Lower lobe of right lung (tissue), 2 donors: ENCODE data around the gene SMIM1. TPM values are rescaled to one million over a fixed set of nuclear protein-coding genes. Genes with fewer than 3 reads are reported as not detected.

ENCODE experiments used
- ATAC-seq, 2 donors: fragments of 200-7000 bp; cut with Tn5 transposase; one replicate each; pipeline ENCODE4 v1.9.1; 2020 to 2022; ENCODE audit warnings: mild to moderate bottlenecking in 2 of 2, moderate library complexity in 2 of 2
- DNase-seq: peaks from one replicate; pipeline ENCODE4 v3.0.0-alpha.2; 2020
- H3K27ac ChIP-seq: fragments of 200-600 bp; one replicate; pipeline ENCODE4 v1.8.0; 2022
- H3K27me3 ChIP-seq: fragments of 200-600 bp; one replicate; pipeline ENCODE4 v1.8.0; 2022; ENCODE audit warnings: low read depth
- H3K36me3 ChIP-seq: fragments of 200-600 bp; one replicate; pipeline ENCODE4 v1.8.0; 2022; ENCODE audit warnings: mild to moderate bottlenecking
- H3K4me1 ChIP-seq: fragments of 200-600 bp; one replicate; pipeline ENCODE4 v1.8.0; 2022
- H3K4me3 ChIP-seq: fragments of 200-600 bp; one replicate; pipeline ENCODE4 v1.8.0; 2022; ENCODE audit warnings: mild to moderate bottlenecking
- H3K9me3 ChIP-seq: fragments of 200-600 bp; one replicate; pipeline ENCODE4 v1.8.0; 2022
- intact Hi-C: fragments of 100-400 bp; cut with DNase I; formaldehyde crosslinking; loops from one replicate; pipeline ENCODE4 v1.11.0; 2022
- total RNA-seq: library from RNA; stranded (reverse); fragmentation: NEBNext Ultra II Directional; extraction: Animal tissue kit (Norgen Biotek cat#: 25700); gene quantifications from one replicate; pipeline ENCODE4 v1.2.1, GENCODE V29; 2021
- TF ChIP-seq, protein P1 (sequence below): fragments of 200-600 bp; IDR thresholded peaks from one replicate; pipeline ENCODE4 v1.8.0; 2022; ENCODE audit warnings: antibody characterized with exemption, mild to moderate bottlenecking
- donor health status: DM: no; HTN: yes; CAD: no; lungs with severe emphysema.

Gene SMIM1
- total RNA-seq, 1 donor from 2014 or later: 8.5 TPM

DNA sequence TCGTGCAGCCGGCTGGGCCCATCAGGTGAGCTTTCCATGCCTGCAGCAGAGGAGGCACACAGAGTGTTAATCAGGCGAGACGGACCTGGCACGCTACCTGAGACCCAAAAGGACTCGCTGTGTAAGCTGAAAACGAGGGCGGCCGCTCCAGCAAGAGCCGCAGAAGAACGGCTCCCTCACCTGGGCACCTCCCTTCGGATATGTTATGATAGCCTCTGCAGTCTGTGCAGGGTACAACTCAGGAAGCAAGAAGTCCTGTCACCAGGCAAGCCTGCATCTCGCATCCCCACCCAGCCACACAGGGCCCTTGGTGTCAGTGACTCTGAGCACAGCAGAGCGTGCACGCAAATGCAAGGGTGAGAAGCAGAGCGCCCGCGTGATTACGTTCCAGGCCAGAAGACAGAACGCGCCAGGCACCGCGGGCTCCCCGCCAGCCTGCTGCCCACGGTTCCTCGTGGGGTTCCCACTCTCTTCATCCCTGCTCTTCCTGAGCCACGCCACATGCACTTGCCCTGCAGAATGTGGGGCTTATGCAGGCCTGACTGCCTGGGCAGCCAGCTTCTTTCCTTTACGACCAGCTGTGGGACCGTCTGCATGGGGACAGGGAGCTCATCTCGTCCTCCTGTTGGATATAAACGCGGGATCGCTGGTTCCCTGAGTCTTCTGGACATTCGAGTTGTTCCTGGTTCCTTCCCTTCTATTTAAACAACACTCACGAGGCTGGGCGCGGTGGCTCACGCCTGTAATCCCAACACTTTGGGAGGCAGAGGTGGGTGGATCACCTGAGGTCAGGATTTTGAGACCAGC, 44.0 kb downstream of the SMIM1 start:
- ATAC-seq (no peak), DNase-seq (peak; percentile 42)
- no peak overlapping the region for H3K4me3 ChIP-seq
- H3K36me3 ChIP-seq: peaks cover 56% of the 10 kb centered on the region
- H3K9me3 ChIP-seq: no peaks in the 10 kb centered on the region
- H3K4me1 ChIP-seq: no peaks in the 10 kb centered on the region
- TF ChIP-seq, protein P1, sequence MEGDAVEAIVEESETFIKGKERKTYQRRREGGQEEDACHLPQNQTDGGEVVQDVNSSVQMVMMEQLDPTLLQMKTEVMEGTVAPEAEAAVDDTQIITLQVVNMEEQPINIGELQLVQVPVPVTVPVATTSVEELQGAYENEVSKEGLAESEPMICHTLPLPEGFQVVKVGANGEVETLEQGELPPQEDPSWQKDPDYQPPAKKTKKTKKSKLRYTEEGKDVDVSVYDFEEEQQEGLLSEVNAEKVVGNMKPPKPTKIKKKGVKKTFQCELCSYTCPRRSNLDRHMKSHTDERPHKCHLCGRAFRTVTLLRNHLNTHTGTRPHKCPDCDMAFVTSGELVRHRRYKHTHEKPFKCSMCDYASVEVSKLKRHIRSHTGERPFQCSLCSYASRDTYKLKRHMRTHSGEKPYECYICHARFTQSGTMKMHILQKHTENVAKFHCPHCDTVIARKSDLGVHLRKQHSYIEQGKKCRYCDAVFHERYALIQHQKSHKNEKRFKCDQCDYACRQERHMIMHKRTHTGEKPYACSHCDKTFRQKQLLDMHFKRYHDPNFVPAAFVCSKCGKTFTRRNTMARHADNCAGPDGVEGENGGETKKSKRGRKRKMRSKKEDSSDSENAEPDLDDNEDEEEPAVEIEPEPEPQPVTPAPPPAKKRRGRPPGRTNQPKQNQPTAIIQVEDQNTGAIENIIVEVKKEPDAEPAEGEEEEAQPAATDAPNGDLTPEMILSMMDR: no peak
- no peaks in the 10 kb centered on the region for H3K27me3 ChIP-seq
- intact Hi-C loops: no loop called here
- H3K27ac ChIP-seq: no peak overlapping the region

DNA sequence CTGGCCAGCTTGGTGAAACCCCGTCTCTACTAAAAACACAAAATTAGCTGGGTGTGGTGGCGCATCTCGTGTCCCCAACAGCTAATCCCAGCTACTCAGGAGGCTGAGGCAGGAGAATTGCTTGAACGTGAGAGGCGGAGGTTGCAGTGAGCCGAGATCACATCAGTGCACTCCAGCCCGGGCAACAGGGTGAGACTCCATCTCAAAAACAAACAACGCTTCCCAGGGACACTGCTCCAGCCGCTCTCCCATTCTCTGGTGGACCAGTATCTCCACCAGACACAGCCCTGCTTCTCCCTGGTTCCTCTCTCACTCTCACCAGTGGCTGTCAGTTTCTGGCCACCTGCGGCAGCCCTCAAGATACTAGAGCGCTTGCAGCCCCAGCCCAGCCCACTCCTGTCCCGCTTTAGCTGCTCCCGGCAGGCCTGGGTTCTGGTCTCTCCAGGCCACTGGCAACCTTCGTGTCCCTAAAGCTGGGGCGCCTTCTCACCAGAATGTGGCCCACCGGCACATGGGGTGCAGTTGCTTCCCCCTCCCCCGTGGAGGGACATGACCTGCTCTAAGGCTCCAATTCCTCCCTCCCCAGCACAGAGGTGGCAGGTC, 44.7 kb downstream of the SMIM1 start:
- Histone ChIP-seq H3K4me1 (no peaks in the 10 kb centered on the region), H3K4me3 (no peak overlapping the region), H3K27ac (no peak overlapping the region), H3K36me3 (peaks cover 63% of the 10 kb centered on the region), H3K9me3 (no peaks in the 10 kb centered on the region), H3K27me3 (no peaks in the 10 kb centered on the region)
- DNase-seq (peak; percentile 31), ATAC-seq (no peak)
- TF ChIP-seq, protein P1: no peak
- intact Hi-C loops: no loop called here

DNA sequence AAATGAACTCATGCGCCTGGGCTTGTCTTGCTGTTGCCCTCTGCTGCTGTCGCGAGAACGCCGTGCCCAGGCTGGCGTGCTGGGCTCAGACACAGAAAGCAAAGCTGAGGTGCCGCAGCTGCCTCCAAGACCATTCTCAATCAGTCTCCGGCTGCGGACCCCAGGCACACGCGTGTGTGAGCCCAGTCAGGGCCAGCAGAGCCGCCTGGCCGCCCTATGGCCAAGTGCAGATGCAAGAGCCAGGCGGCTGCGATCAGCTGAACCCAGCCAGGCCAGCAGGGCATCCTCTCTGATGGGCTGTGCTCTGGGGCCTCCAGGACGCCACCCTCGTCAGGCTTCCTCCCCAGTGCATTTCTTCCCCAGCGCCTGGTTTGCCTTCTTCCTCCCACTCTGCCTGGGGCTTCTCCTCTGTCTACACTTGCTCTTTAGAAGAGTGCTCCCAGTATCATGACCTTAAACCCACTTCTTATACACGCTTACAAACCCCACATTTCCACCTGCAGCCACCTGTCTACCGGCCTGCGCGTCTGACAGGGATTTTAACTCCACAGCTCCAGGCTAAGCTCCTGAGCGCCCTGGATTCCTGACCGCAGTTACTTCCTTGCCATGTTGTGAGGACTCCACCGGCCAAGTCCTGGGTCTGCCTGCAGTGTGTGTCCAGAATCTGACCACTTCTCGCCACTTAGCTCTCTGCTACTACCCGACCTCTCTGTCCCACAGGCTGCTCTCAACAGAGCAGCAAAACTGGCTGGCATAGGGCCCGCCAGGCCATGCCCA, 45.5 kb downstream of the SMIM1 start:
- peak in 1 of 2 donors; percentile 11 for ATAC-seq
- H3K27me3 ChIP-seq: no peaks in the 10 kb centered on the region
- intact Hi-C loops: no loop called here
- peak; percentile 38 for DNase-seq
- peaks cover 71% of the 10 kb centered on the region for H3K36me3 ChIP-seq
- H3K4me1 ChIP-seq: no peaks in the 10 kb centered on the region
- H3K9me3 ChIP-seq: no peaks in the 10 kb centered on the region
- H3K27ac ChIP-seq: no peak overlapping the region
- no peak overlapping the region for H3K4me3 ChIP-seq
- TF ChIP-seq, protein P1: no peak

DNA sequence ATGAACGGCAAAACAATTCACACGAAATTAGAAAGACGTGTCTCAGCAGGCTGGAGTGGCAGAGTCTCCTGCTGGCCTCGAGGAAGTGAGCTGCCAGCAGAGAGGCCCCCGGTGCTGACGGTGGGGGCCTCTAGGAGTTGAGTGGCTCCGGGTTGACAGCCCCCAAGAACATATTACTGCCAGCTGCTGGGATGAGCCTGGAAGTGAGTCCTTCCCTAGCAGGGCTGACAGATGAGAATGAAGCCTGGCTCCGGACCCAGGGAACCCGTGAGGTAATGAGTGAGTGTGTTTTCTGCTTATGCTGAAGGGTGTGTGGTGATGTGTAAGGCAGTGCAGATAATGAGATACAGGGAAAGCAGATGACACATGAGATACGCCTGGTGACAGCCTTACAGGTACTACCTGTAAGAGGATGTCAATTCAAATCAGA, 47.2 kb downstream of the SMIM1 start:
- TF ChIP-seq, protein P1: no peak
- Histone ChIP-seq H3K27me3 (no peaks in the 10 kb centered on the region), H3K4me1 (no peaks in the 10 kb centered on the region), H3K36me3 (peaks cover 75% of the 10 kb centered on the region), H3K4me3 (no peak overlapping the region), H3K27ac (no peak overlapping the region), H3K9me3 (no peaks in the 10 kb centered on the region)
- ATAC-seq: no peak
- intact Hi-C loops: no loop called here
- peak; percentile 8 for DNase-seq

DNA sequence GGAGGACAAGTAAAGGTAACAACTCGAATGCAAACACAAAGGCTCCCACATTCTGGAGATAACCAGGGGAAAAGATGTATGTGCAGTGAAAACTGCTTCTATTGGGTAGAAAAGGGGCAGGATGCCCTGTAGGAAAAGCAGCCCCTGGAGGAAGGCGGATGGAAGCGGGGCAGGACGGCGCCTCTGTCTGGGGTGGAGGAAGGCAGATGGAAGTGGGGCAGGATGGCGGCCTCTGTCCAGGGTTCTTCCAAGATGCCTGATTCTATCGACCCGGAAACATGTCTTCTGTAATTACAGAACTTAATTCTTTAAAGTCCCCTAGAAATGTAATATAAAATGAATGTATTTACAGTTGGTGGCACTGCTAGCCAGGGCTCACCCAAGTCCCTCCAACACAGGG, 47.8 kb downstream of the SMIM1 start:
- Histone ChIP-seq H3K36me3 (peaks cover 73% of the 10 kb centered on the region), H3K4me3 (no peak overlapping the region), H3K27ac (no peak overlapping the region), H3K9me3 (no peaks in the 10 kb centered on the region), H3K27me3 (no peaks in the 10 kb centered on the region), H3K4me1 (no peaks in the 10 kb centered on the region)
- no peak for ATAC-seq
- intact Hi-C loops: no loop called here
- DNase-seq: peak; percentile 22
- TF ChIP-seq, protein P1: no peak
